DND-41 (cell line): Measurements from ENCODE around the gene MCM7.

ENCODE experiments used
- ATAC-seq: fragments of 200-7000 bp; cut with Tn5 transposase; 3 replicates; pipeline ENCODE4 v1.9.1; 2021; ENCODE audit warnings: low read depth; ENCODE audit not compliant: insufficient read depth
- DNase-seq: peaks from one replicate; pipeline ENCODE4 v3.0.0-alpha.2; 2020
- H2AFZ ChIP-seq: 2 replicates; pipeline ENCODE4 v1.6.0; 2012; ENCODE audit warnings: low read depth, low read length
- H3K27ac ChIP-seq: 2 replicates; pipeline ENCODE4 v1.5.1; 2012; ENCODE audit warnings: low read length, inconsistent platforms
- H3K27me3 ChIP-seq: fragments of 200-600 bp; sonication (generic); 2 replicates; pipeline ENCODE4 v1.6.0; 2012; ENCODE audit warnings: low read length, mild to moderate bottlenecking, inconsistent platforms; ENCODE audit not compliant: insufficient read depth, poor library complexity
- H3K36me3 ChIP-seq: 2 replicates; pipeline ENCODE4 v1.5.1; 2012; ENCODE audit warnings: low read length, inconsistent platforms; ENCODE audit not compliant: insufficient read depth
- H3K4me1 ChIP-seq: 2 replicates; pipeline ENCODE4 v1.5.1; 2012; ENCODE audit warnings: mild to moderate bottlenecking, low read length; ENCODE audit not compliant: insufficient read depth
- H3K4me2 ChIP-seq: 2 replicates; pipeline ENCODE4 v1.6.0; 2012; ENCODE audit warnings: mild to moderate bottlenecking, moderate library complexity, low read length, inconsistent platforms; ENCODE audit not compliant: insufficient read depth
- H3K4me3 ChIP-seq, 2 experiments: fragments of 200-600 bp in 1 of 2; shearing (Covaris generic) in 1 of 2; 2 replicates each; pipeline ENCODE4 v1.5.1; 2012 to 2016; ENCODE audit warnings: inconsistent platforms in 2 of 2, low read length in 2 of 2, mild to moderate bottlenecking in 2 of 2, low read depth in 1 of 2, moderate library complexity in 1 of 2
- H3K79me2 ChIP-seq: 2 replicates; pipeline ENCODE4 v1.6.0; 2012; ENCODE audit warnings: low read length, inconsistent platforms; ENCODE audit not compliant: insufficient read depth
- H3K9ac ChIP-seq: 2 replicates; pipeline ENCODE4 v1.6.0; 2012; ENCODE audit warnings: low read depth, mild to moderate bottlenecking, inconsistent platforms, low read length, moderate library complexity
- H3K9me3 ChIP-seq: 2 replicates; pipeline ENCODE4 v1.5.1; 2012; ENCODE audit warnings: low read length, moderate library complexity, mild to moderate bottlenecking, inconsistent platforms; ENCODE audit not compliant: insufficient read depth, severe bottlenecking
- H4K20me1 ChIP-seq: 2 replicates; pipeline ENCODE4 v1.6.0; 2012; ENCODE audit warnings: low read length; ENCODE audit not compliant: insufficient read depth
- CTCF ChIP-seq: IDR thresholded peaks from 2 replicates; pipeline ENCODE4 v1.5.1; 2012; ENCODE audit warnings: borderline replicate concordance, low read length, moderate library complexity, mild to moderate bottlenecking; ENCODE audit not compliant: poor library complexity, severe bottlenecking; ENCODE audit errors: extremely low read depth
- EZH2 ChIP-seq: IDR thresholded peaks from 3 replicates; pipeline ENCODE4 v1.6.1; 2012; ENCODE audit warnings: borderline replicate concordance, low read depth, mild to moderate bottlenecking, moderate library complexity, low read length, inconsistent platforms; ENCODE audit not compliant: severe bottlenecking

Gene MCM7

DNA sequence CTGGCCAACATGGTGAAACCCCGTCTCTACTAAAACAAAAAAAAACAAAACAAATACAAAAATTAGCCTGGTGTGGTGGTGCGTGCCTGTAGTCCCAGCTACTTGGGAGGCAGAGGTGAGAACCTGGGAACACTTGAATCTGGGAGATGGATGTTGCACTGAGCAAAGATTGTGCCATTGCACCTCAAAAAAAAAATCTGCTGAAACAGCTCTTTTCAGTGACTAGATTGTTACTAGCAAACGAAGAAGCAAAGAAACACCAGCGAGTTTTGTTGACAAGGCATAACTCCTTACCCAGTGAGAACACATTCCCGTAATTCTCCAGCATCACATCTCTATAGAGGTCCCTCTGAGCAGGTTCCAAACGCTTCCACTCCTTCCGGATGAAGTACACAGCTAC is 26.4 kb downstream of the MCM7 start:
- Histone ChIP-seq H3K4me1 (peaks cover 14% of the 10 kb centered on the region), H2AFZ (no peak overlapping the region), H3K36me3 (peaks cover 96% of the 10 kb centered on the region), H3K4me3 (no peak overlapping the region), H3K9me3 (peaks cover 24% of the 10 kb centered on the region), H3K9ac (no peak overlapping the region), H3K79me2 (peaks cover 53% of the 10 kb centered on the region), H3K27ac (no peak overlapping the region), H4K20me1 (peaks cover 17% of the 10 kb centered on the region), H3K4me2 (no peak overlapping the region), H3K27me3 (no peaks in the 10 kb centered on the region)
- no peak for DNase-seq
- ATAC-seq: no peak
- TF ChIP-seq CTCF: no peak
- no peak for TF ChIP-seq EZH2

- no peak overlapping the region for H3K4me3 ChIP-seq
- DNase-seq (no peak), ATAC-seq (no peak)
- H3K9ac ChIP-seq: no peak overlapping the region
- H4K20me1 ChIP-seq: peaks cover 2% of the 10 kb centered on the region; the same call in 1 of the 2 replicates
- no peak overlapping the region for H3K4me2 ChIP-seq
- H3K36me3 ChIP-seq: peaks cover 87% of the 10 kb centered on the region
- H3K27ac ChIP-seq: no peak overlapping the region
- H2AFZ ChIP-seq: no peak overlapping the region
- H3K9me3 ChIP-seq: peaks cover 24% of the 10 kb centered on the region
- no peaks in the 10 kb centered on the region for H3K4me1 ChIP-seq
- TF ChIP-seq EZH2: no peak
- no peak for TF ChIP-seq CTCF
- no peaks in the 10 kb centered on the region for H3K27me3 ChIP-seq
- peaks cover 29% of the 10 kb centered on the region for H3K79me2 ChIP-seq
Observed at GRCh38 chr7:100072462-100072861, 28.7 kb downstream of the MCM7 start.

DNA sequence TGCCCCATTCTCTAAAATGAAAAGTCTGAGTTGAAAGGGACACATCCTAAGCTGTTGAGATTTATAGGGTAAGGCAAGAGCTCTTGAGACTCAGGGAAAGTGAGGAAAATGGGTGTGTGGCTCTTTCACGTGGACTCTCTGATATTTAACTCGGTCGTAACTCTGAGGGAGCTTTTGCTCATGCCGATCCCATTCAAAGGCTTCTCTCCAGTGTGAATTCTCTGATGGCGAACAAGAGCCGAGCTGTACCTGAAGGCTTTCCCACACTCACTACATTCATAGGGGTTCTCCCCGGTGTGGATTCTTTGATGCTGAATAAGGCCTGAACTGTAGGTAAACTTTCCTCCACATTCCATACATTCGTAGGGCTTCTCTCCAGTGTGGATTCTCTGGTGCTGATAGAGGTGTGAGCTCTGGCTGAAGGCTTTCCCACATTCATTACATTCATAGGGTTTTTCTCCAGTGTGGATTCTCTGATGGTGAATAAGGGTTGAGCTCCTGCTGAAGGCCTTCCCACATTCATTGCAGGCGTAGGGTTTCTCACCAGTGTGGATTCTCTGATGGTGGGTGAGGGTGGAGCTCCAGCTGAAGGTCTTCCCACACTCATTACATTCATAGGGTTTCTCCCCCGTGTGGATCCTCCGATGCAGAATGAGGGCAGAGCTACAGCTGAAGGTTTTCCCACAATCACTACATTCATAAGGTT is 30.0 kb downstream of the MCM7 start:
- Histone ChIP-seq H3K79me2 (peaks cover 17% of the 10 kb centered on the region), H3K4me3 (no peak overlapping the region), H3K36me3 (peaks cover 81% of the 10 kb centered on the region), H2AFZ (no peak overlapping the region), H4K20me1 (no peaks in the 10 kb centered on the region), H3K4me2 (no peak overlapping the region), H3K27me3 (no peaks in the 10 kb centered on the region), H3K4me1 (no peaks in the 10 kb centered on the region), H3K27ac (no peak overlapping the region), H3K9me3 (peaks cover 24% of the 10 kb centered on the region), H3K9ac (no peak overlapping the region)
- TF ChIP-seq EZH2: no peak
- TF ChIP-seq CTCF: no peak
- DNase-seq (no peak), ATAC-seq (no peak)

DNA sequence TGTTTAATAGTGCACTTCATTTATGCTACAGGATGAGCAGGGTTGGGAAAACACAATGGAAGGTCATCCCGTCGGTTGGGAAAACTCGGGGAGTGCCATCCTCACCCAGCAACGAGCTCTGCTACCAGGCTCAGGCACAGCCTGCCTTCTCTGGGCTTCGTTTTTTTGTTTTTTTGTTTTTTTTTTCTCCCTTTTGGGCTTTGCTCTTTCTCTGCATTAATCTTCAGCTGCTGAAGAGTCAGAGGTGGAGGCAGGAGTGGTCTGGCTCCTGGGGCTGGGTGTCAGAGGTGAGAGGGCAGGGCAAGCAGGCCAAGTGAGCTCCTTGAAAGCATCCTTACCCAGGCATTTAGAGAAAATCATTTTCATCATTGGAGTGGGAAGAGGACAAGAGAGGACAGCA is 31.2 kb downstream of the MCM7 start:
- Histone ChIP-seq H3K27me3 (no peaks in the 10 kb centered on the region), H3K27ac (no peak overlapping the region), H3K9ac (no peak overlapping the region), H3K9me3 (peaks cover 24% of the 10 kb centered on the region), H3K36me3 (peaks cover 77% of the 10 kb centered on the region), H3K4me3 (no peak overlapping the region), H3K79me2 (peaks cover 5% of the 10 kb centered on the region; the same call in 1 of the 2 replicates), H3K4me2 (no peak overlapping the region), H3K4me1 (no peaks in the 10 kb centered on the region), H2AFZ (no peak overlapping the region), H4K20me1 (no peaks in the 10 kb centered on the region)
- DNase-seq (no peak), ATAC-seq (no peak)
- TF ChIP-seq CTCF (no peak), EZH2 (no peak)
